Liver (tissue), 9 donors: Measurements from ENCODE around the gene ATP10B. TPM values are rescaled to one million over a fixed set of nuclear protein-coding genes. Genes with fewer than 3 reads are reported as not detected.

ENCODE experiments used
- DNase-seq: peaks from one replicate; pipeline ENCODE4 v3.0.0-alpha.2; 2017; ENCODE audit warnings: low spot score
- H3K27ac ChIP-seq, 2 donors: one replicate each; pipeline ENCODE4 v1.7.0; 2013; ENCODE audit warnings: inconsistent platforms in 2 of 2, low read length in 2 of 2, control low read depth in 1 of 2, low read depth in 1 of 2, mild to moderate bottlenecking in 1 of 2
- H3K27me3 ChIP-seq, 4 donors: one replicate each; pipeline versions ENCODE4 v1.6.1 to v1.7.0; 2013; ENCODE audit warnings: low read length in 3 of 4, inconsistent platforms in 1 of 4, mild to moderate bottlenecking in 1 of 4, moderate library complexity in 1 of 4; ENCODE audit not compliant: control insufficient read depth in 4 of 4, insufficient read depth in 4 of 4
- H3K36me3 ChIP-seq, 4 donors: one replicate each; pipeline versions ENCODE4 v1.6.1 to v1.7.0; 2013; ENCODE audit warnings: low read length in 3 of 4, mild to moderate bottlenecking in 3 of 4, low read depth in 1 of 4, moderate library complexity in 1 of 4; ENCODE audit not compliant: control insufficient read depth in 4 of 4, insufficient read depth in 3 of 4
- H3K4me1 ChIP-seq, 4 donors: one replicate each; pipeline versions ENCODE4 v1.6.1 to v1.7.0; 2013; ENCODE audit warnings: low read length in 3 of 4, mild to moderate bottlenecking in 3 of 4, moderate library complexity in 1 of 4; ENCODE audit not compliant: control insufficient read depth in 4 of 4, insufficient read depth in 4 of 4
- H3K4me3 ChIP-seq, 3 donors: one replicate each; pipeline versions ENCODE4 v1.6.1 to v1.7.0; 2013; ENCODE audit warnings: low read length in 3 of 3, control low read depth in 1 of 3, low read depth in 1 of 3, mild to moderate bottlenecking in 1 of 3
- H3K9ac ChIP-seq, 2 donors: one replicate each; pipeline ENCODE4 v1.7.0; 2013; ENCODE audit warnings: low read length in 2 of 2, mild to moderate bottlenecking in 2 of 2, moderate library complexity in 2 of 2, control low read depth in 1 of 2, low read depth in 1 of 2
- H3K9me3 ChIP-seq, 4 donors: one replicate each; pipeline versions ENCODE4 v1.6.1 to v1.7.0; 2013; ENCODE audit warnings: low read length in 3 of 4; ENCODE audit not compliant: control insufficient read depth in 4 of 4
- EGR1 ChIP-seq, 2 donors: IDR thresholded peaks; 2 replicates each; pipeline ENCODE4 v1.6.1; 2016 to 2018; ENCODE audit warnings: antibody characterized with exemption in 2 of 2, low read depth in 2 of 2
- FOXA1 ChIP-seq: IDR thresholded peaks from 2 replicates; pipeline ENCODE4 v1.6.1; 2016; ENCODE audit warnings: antibody characterized with exemption
- HNF4A ChIP-seq, 2 donors: conservative IDR thresholded peaks; 2 replicates each; pipeline ENCODE4 v1.6.1; 2016; ENCODE audit warnings: antibody characterized with exemption in 2 of 2, mild to moderate bottlenecking in 2 of 2
- HNF4G ChIP-seq: IDR thresholded peaks from 2 replicates; pipeline ENCODE4 v1.6.1; 2016; ENCODE audit warnings: antibody characterized with exemption
- JUND ChIP-seq, 2 donors: IDR thresholded peaks; 2 replicates each; pipeline ENCODE4 v1.6.1; 2016; ENCODE audit warnings: antibody characterized with exemption in 2 of 2
- MAX ChIP-seq: IDR thresholded peaks from 2 replicates; pipeline ENCODE4 v1.6.1; 2016; ENCODE audit warnings: antibody characterized with exemption
- RAD21 ChIP-seq, 2 donors: IDR thresholded peaks; 2 replicates each; pipeline ENCODE4 v1.6.1; 2016; ENCODE audit warnings: antibody characterized with exemption in 2 of 2, mild to moderate bottlenecking in 2 of 2
- RXRA ChIP-seq, 2 donors: IDR thresholded peaks; 2 replicates each; pipeline ENCODE4 v1.6.1; 2017 to 2018; ENCODE audit warnings: antibody characterized with exemption in 2 of 2, mild to moderate bottlenecking in 1 of 2
- SP1 ChIP-seq: IDR thresholded peaks from 2 replicates; pipeline ENCODE4 v1.6.1; 2018; ENCODE audit warnings: antibody characterized with exemption, mild to moderate bottlenecking
- YY1 ChIP-seq: IDR thresholded peaks from 2 replicates; pipeline ENCODE4 v1.6.1; 2016; ENCODE audit warnings: antibody characterized with exemption, mild to moderate bottlenecking
- ZBTB33 ChIP-seq: IDR thresholded peaks from 2 replicates; pipeline ENCODE4 v1.6.1; 2016; ENCODE audit warnings: antibody characterized with exemption
- WGBS: extraction: QIAGEN DNeasy Blood & Tissue Kit; methylation state at CpG from one replicate; pipeline ENCODE4 v1.1.7; 2013; 5-methylcytosine and 5-hydroxymethylcytosine counted together
- polyA plus RNA-seq, 2 donors: library from polyadenylated mRNA; stranded (reverse) in 1 of 2; unstranded in 1 of 2; fragments of 200-250 nt in 1 of 2; fragments of >200 nt in 1 of 2; fragmentation: Nextera tagmentation in 1 of 2; extraction: Ambion mirVana in 1 of 2; gene quantifications; one replicate each; pipeline versions ENCODE4 v1.2.1 to v1.2.3, GENCODE V29; 2013 to 2015
- total RNA-seq, 2 donors: library from RNA; depleted of rRNA; stranded (reverse); fragments of >200 nt; gene quantifications; one replicate each; pipeline ENCODE4 v1.2.3, GENCODE V29; 2014
- TF ChIP-seq, protein P1 (sequence below): IDR thresholded peaks from 2 replicates; pipeline ENCODE4 v1.6.1; 2016; ENCODE audit warnings: antibody characterized with exemption, mild to moderate bottlenecking
- TF ChIP-seq, protein P2 (sequence below): fragments of 150-350 bp; IDR thresholded peaks from 2 replicates; pipeline ENCODE4 v1.5.1; 2017; ENCODE audit warnings: improper control_type of control experiment, low read depth, low read length; ENCODE audit not compliant: missing input control
- TF ChIP-seq, protein P3 (sequence below): IDR thresholded peaks from 2 replicates; pipeline ENCODE4 v1.6.1; 2016; ENCODE audit warnings: antibody characterized with exemption
- donor health status: healthy.
- donor health status: healthy.
- donor health status: healthy.
- donor health status: healthy.
- donor health status: healthy.

The ATP10B gene
- total and polyA plus RNA-seq, 4 donors: 0.05 to 0.67 (median 0.05) TPM; not detected in 1

DNA sequence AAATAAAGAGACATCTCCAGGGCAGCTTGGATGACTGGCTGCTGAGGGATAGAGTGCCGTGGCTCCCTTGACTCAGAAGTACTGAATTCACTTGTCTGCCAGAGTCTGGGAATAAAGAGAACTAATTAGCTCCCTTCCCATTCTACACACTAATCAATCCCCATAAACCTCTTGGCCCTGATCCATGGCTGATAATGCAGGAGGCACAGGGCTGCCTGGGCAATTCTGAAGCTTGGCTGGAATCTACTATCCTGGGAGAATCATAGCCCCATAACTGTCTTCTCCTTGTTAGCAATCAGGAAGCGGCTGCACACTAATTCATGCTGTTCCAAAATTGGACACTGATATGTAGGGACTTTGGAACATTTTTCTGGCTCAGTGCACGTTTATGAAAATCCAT lies 232.6 kb downstream of the ATP10B start:
- Histone ChIP-seq H3K9ac (no peak overlapping the region), H3K9me3 (no peaks in the 10 kb centered on the region), H3K4me1 (no peaks in the 10 kb centered on the region), H3K27me3 (no peaks in the 10 kb centered on the region), H3K4me3 (no peak overlapping the region), H3K36me3 (no peaks in the 10 kb centered on the region), H3K27ac (no peak overlapping the region)
- WGBS: 53% methylated on average over 3 of the region's 3 CpGs
- no peak for DNase-seq
- TF ChIP-seq YY1 (no peak), RXRA (IDR thresholded peaks at IDR 0.05) (no peak), HNF4G (no peak), HNF4A (conservative IDR thresholded peaks at IDR 0.05) (no peak), RAD21 (IDR thresholded peaks at IDR 0.05) (no peak), ZBTB33 (no peak)
- TF ChIP-seq, protein P1, sequence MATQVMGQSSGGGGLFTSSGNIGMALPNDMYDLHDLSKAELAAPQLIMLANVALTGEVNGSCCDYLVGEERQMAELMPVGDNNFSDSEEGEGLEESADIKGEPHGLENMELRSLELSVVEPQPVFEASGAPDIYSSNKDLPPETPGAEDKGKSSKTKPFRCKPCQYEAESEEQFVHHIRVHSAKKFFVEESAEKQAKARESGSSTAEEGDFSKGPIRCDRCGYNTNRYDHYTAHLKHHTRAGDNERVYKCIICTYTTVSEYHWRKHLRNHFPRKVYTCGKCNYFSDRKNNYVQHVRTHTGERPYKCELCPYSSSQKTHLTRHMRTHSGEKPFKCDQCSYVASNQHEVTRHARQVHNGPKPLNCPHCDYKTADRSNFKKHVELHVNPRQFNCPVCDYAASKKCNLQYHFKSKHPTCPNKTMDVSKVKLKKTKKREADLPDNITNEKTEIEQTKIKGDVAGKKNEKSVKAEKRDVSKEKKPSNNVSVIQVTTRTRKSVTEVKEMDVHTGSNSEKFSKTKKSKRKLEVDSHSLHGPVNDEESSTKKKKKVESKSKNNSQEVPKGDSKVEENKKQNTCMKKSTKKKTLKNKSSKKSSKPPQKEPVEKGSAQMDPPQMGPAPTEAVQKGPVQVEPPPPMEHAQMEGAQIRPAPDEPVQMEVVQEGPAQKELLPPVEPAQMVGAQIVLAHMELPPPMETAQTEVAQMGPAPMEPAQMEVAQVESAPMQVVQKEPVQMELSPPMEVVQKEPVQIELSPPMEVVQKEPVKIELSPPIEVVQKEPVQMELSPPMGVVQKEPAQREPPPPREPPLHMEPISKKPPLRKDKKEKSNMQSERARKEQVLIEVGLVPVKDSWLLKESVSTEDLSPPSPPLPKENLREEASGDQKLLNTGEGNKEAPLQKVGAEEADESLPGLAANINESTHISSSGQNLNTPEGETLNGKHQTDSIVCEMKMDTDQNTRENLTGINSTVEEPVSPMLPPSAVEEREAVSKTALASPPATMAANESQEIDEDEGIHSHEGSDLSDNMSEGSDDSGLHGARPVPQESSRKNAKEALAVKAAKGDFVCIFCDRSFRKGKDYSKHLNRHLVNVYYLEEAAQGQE: no peak
- TF ChIP-seq, protein P2, sequence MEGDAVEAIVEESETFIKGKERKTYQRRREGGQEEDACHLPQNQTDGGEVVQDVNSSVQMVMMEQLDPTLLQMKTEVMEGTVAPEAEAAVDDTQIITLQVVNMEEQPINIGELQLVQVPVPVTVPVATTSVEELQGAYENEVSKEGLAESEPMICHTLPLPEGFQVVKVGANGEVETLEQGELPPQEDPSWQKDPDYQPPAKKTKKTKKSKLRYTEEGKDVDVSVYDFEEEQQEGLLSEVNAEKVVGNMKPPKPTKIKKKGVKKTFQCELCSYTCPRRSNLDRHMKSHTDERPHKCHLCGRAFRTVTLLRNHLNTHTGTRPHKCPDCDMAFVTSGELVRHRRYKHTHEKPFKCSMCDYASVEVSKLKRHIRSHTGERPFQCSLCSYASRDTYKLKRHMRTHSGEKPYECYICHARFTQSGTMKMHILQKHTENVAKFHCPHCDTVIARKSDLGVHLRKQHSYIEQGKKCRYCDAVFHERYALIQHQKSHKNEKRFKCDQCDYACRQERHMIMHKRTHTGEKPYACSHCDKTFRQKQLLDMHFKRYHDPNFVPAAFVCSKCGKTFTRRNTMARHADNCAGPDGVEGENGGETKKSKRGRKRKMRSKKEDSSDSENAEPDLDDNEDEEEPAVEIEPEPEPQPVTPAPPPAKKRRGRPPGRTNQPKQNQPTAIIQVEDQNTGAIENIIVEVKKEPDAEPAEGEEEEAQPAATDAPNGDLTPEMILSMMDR: no peak

DNA sequence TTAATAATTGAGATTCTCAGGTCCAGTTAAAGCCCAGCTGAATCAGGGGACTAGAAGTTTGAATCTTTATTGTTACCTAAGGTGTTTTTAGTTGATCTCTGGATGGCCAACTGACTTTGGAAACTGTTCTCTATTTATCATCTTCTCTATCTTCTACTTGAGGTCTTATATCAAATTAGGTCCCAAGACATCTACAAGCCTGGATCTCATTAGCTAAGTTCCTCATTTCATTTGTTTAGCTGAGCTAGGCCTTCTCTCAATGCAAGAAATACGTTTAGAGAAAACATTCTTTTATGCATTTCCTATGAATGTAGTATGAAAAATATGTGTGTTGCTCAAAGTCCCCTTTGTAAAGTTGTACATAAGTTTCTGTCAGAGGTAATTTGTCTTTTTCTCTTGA lies 233.7 kb downstream of the ATP10B start:
- TF ChIP-seq EGR1 (IDR thresholded peaks at IDR 0.05; ENCODE audit: low read depth in 2 of 2) (no peak), FOXA1 (no peak), MAX (no peak), YY1 (no peak), HNF4A (conservative IDR thresholded peaks at IDR 0.05) (no peak), JUND (IDR thresholded peaks at IDR 0.05) (no peak), ZBTB33 (no peak), SP1 (no peak)
- TF ChIP-seq, protein P1: no peak
- TF ChIP-seq, protein P3, sequence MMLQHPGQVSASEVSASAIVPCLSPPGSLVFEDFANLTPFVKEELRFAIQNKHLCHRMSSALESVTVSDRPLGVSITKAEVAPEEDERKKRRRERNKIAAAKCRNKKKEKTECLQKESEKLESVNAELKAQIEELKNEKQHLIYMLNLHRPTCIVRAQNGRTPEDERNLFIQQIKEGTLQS: no peak
- TF ChIP-seq, protein P2: no peak
- Histone ChIP-seq H3K4me3 (no peak overlapping the region), H3K9me3 (no peaks in the 10 kb centered on the region), H3K4me1 (no peaks in the 10 kb centered on the region), H3K36me3 (no peaks in the 10 kb centered on the region), H3K9ac (no peak overlapping the region), H3K27ac (no peak overlapping the region), H3K27me3 (no peaks in the 10 kb centered on the region)
- no peak for DNase-seq
- 39% methylated on average over 1 of the region's 1 CpG for WGBS
